ENCODE data around the gene FGB. TPM values are rescaled to one million over a fixed set of nuclear protein-coding genes. Genes with fewer than 3 reads are reported as not detected.
A peak's percentile ranks its signal among the peaks of the same experiment; 100 is the strongest.

The FGB gene
- total RNA-seq, 4 donors from 2014 or later: 17.9 to 40.2 TPM; not detected in 2

DNA sequence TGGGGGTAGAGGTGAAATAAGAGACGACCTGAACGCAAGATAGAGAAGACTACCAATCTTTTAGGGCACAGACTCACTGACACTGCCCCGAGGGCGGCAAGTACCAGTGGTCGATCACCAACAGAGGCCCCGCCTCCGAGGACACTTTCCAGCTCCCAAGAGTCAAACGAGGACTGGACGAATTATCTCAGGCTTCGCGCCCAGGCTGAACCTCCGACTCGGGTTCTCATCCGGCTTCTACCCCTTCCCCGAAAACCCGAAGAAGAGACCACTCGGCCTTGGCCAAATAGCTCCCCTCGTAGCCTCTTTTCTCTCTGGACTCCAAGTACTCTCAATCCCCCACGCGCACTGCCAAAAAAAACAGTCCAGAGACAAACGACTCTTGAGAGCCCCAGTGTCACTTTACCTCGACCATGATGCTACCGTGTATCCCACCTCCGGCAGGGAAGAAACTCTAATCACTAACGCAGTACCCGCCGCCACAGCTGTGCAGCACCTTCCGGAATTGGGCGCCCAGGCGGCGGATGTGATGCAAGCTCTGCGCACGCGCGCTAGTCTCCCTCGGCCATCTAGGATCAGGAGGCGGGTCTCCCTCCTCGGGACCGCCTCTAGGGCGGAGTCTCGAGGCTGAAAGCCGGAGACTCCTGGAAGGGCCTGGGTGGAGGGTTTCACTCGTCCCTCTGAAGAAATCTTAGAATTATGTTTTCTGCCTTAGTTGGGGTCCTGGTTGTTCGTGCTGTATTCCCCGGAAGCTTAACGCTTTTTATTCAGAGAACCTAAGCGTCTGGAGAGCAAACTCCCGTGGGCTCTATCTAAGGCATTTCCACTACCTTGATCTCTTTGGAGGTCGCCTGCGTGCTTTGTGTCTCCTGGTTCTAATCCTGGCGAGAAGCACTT is 12.7 kb upstream of the FGB start, which contains the start of gene PLRG1:
Gene PLRG1 (minus strand): TSS at position 507 of the 897 bp plus-strand sequence. CDS start 92 bp downstream, at position 415.
- intact Hi-C loops (cut with DNase I; ENCODE audit: low total_unique reads) (loop anchor here (5.0 kb wide), 1 partner anchor 72 kb away; no protein-coding TSS in a partner anchor), in situ Hi-C loops (cut with MboI; ENCODE audit: low sequenced_read_pairs in 4 of 4) (loop anchor here (5.0 to 25.0 kb wide), 3 partner anchors 812 to 825 kb away; partner anchors contain the start of gene MAP9 (in 2 of the 4))
- H3K36me3 ChIP-seq: peaks cover 7 to 23% of the 10 kb centered on the region in 2 donors
- TF ChIP-seq POLR2A (IDR thresholded peaks at IDR 0.05): peak; percentile 56 to 63
- TF ChIP-seq, protein P1, sequence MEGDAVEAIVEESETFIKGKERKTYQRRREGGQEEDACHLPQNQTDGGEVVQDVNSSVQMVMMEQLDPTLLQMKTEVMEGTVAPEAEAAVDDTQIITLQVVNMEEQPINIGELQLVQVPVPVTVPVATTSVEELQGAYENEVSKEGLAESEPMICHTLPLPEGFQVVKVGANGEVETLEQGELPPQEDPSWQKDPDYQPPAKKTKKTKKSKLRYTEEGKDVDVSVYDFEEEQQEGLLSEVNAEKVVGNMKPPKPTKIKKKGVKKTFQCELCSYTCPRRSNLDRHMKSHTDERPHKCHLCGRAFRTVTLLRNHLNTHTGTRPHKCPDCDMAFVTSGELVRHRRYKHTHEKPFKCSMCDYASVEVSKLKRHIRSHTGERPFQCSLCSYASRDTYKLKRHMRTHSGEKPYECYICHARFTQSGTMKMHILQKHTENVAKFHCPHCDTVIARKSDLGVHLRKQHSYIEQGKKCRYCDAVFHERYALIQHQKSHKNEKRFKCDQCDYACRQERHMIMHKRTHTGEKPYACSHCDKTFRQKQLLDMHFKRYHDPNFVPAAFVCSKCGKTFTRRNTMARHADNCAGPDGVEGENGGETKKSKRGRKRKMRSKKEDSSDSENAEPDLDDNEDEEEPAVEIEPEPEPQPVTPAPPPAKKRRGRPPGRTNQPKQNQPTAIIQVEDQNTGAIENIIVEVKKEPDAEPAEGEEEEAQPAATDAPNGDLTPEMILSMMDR (IDR thresholded peaks at IDR 0.05 in 4 of 5, conservative IDR thresholded peaks at IDR 0.05 in 1 of 5): peak in 4 of 5 experiments; percentile 17 to 60 (median 48)
- H3K27ac ChIP-seq: peak within 1 kb of the TSS; percentile 82 to 84 (median 83)
- ATAC-seq: peak; percentile 95 to 97
- no peaks in the 10 kb centered on the region for H3K9me3 ChIP-seq
- peak; percentile 90 to 94 for DNase-seq
- peak within 1 kb of the TSS; percentile 66 to 97 (median 78) for H3K4me3 ChIP-seq
- H3K4me1 ChIP-seq: peaks cover 13 to 20% of the 10 kb centered on the region in 2 donors
- no peaks in the 10 kb centered on the region for H3K27me3 ChIP-seq

DNA sequence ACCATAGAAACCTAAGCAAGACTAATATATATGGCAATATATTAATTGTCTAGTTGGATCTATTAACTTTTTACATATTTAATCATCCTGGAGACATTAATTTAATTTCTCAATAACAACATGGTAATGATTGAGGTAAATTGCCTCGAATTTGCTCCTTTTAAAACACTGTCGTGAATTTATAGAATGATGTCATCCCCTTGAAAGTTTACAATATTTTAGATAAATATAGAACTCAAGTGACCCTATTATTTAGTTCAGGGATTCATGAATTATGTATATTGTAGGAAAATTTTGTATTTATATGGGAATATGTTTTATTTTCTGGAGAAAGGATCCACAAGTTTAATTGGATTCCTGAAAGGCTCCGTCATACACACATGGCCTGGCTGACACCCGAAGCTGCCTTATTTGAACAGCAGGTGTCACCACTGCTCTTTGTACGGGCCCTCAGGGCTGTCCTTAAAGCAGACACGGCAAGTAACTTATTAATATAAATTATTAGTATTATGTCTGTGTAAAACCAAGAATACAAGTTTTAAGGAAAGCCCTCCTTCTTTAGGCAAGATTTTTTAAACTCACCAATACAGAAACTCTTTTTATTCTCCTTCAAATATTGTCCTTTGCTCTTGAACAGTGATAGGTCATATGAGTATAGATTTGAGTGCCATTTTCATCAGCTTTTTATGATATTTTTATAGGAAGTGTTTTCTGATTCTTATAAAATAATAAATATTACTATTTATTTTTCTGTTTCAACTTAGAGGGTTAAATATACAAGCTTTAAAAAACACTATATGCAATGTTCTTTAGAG is 10.7 kb upstream of the FGB start:
- in situ Hi-C loops (cut with MboI; ENCODE audit: low sequenced_read_pairs in 4 of 4): loop anchor here (5.0 to 25.0 kb wide), 3 partner anchors 810 to 823 kb away; partner anchors contain the start of gene MAP9 (in 2 of the 4)
- TF ChIP-seq, protein P1 (IDR thresholded peaks at IDR 0.05 in 4 of 5, conservative IDR thresholded peaks at IDR 0.05 in 1 of 5): peak; percentile 46 to 84 (median 70)
- TF ChIP-seq POLR2A (IDR thresholded peaks at IDR 0.05): no peak
- H3K9me3 ChIP-seq: no peaks in the 10 kb centered on the region

DNA sequence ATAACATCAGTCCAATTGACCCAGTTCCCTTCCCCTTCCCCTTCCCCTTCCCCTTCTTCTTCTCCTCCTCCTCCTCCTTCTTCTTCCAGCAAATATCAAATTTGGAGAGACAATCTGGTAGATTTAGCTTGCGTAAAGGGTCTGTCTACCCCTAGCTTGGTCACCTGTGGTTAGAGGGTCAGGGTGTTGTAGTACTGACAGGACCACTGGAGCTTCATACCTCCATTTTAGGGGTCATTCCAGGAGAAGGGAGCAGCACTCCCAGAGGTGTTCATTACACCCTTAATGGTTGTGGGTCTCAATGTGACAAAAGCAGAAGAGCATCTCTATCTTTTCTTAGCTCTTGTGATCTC is 3.7 kb upstream of the FGB start:
- Histone ChIP-seq H3K4me1 (no peaks in the 10 kb centered on the region), H3K27ac (no peak overlapping the region), H3K9me3 (no peaks in the 10 kb centered on the region), H3K4me3 (no peak overlapping the region), H3K36me3 (no peaks in the 10 kb centered on the region), H3K27me3 (no peaks in the 10 kb centered on the region)
- DNase-seq (no peak), ATAC-seq (no peak)
- in situ Hi-C loops (cut with MboI; ENCODE audit: low sequenced_read_pairs in 4 of 4) (loop anchor here in 3 of 4 donors (10.0 to 25.0 kb wide), 2 partner anchors 803 to 816 kb away; partner anchors contain the start of gene MAP9 (in 2 of the 3)), intact Hi-C loops (cut with DNase I; ENCODE audit: low total_unique reads) (no loop called here)
- TF ChIP-seq, protein P1 (IDR thresholded peaks at IDR 0.05 in 4 of 5, conservative IDR thresholded peaks at IDR 0.05 in 1 of 5): no peak
- no peak for TF ChIP-seq POLR2A (IDR thresholded peaks at IDR 0.05)

More for the DNA sequence above, 10.7 kb upstream of the FGB start:
- peak; percentile 59 to 71 for ATAC-seq
- intact Hi-C loops (cut with DNase I; ENCODE audit: low total_unique reads): loop anchor here (1.0 to 5.0 kb wide), 2 partner anchors 70 to 819 kb away; no protein-coding TSS in a partner anchor
- no peaks in the 10 kb centered on the region for H3K27me3 ChIP-seq
- peak overlapping the region in 1 of 4 donors; percentile 1 for H3K27ac ChIP-seq
- no peak overlapping the region for H3K4me3 ChIP-seq
- peak; percentile 43 to 66 for DNase-seq
- H3K36me3 ChIP-seq: peaks cover 4% of the 10 kb centered on the region in 2 donors
- peaks cover 13 to 20% of the 10 kb centered on the region in 2 donors for H3K4me1 ChIP-seq

Data from gastrocnemius medialis (tissue), 4 donors.